GM19372 (cell line): ENCODE measurements around the gene GSG1L.

Experiments
- ATAC-seq: cut with Tn5 transposase; IDR thresholded peaks from one replicate; pipeline ENCODE4 v1.9.1; 2021; ENCODE audit warnings: mild to moderate bottlenecking, low read depth, moderate library complexity; ENCODE audit not compliant: unreplicated experiment

The GSG1L gene

DNA sequence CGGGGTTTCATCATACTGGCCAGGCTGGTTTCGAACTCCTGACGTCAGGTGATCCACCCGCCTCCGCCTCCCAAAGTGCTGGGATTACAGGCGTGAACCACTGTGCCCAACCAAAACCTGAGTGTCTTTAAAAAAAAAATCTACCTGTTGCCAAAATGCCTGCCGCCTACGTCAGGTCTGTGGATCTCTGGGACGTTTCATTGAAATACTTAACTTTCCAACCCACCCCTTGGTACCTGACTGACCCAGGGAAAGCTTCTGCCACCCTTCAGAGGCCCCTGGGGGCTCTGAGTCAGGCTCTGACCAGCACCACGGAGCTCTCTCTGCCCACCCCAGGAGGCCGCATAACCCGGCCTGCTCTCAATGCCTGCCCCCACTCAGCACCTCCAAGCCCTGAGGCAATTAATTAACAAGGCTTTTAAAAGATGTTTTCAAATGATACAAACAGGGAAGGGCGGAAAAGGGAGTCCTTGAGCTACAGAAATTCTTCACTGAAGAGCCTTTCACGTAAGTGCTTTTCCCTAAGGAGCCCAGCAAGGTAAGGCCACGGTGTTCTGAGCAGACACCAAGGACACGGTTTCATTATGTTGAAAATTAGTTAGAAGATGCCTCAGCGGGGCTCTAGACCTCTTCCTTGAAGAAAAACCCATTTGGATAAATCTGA is 29.3 kb upstream of the GSG1L start:
- ATAC-seq, result no peak

- no peak for ATAC-seq
Measured at GRCh38 chr16:28091656-28092055, 28.1 kb upstream of the GSG1L start.

- no peak for ATAC-seq
Measured at GRCh38 chr16:28090646-28091377, 27.3 kb upstream of the GSG1L start.

DNA sequence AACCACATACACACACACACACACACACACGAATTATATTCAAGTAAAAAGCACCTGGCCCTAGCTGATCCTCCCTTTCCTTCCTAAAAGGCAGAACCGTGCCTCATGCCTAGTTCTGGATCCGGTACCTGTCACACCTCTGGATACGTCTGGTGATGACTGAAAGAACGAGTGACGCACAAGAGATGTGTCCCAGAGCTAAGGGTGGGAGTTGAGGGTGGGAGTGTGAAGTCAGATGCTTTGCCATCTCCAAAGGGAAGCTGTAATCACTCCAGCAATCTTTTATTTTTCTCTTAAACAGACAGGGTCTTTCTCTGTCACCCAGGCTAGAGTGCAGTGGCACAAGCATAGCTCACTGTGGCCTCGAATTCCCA is 26.5 kb upstream of the GSG1L start:
- ATAC-seq, result no peak

GRCh38 chr16:28089205-28089991 is 25.9 kb upstream of the GSG1L start:
- ATAC-seq, result no peak

DNA sequence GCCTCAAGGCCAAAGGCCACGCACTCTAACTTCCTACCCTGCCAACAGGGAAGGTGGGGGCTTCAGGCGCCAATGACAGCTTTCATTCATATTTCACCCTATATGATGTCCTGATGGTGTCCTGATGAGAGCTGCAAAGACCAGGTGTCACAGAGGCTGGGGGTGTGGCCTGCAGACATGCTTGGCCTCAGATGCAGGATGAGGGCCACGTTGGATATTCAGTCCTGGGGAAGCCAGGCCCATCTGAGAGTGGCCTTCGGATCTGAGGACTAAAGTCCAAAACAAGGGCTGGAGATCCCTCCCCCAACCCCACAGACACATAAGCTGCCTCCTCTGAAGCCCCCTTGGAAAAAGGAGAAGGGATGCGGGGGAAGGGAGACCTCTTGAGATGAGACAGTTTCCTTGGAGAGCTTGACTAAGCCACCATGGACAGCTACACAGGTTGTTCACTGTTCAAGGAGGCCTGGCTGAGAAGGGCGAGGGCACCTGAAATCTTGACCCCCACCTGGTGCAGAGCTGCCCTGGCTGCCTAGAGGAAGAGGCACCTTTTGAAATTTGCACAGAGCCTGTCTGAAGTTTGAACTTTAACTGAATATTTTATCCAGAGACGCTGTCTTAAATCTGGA is 24.3 kb upstream of the GSG1L start:
- no peak for ATAC-seq

DNA sequence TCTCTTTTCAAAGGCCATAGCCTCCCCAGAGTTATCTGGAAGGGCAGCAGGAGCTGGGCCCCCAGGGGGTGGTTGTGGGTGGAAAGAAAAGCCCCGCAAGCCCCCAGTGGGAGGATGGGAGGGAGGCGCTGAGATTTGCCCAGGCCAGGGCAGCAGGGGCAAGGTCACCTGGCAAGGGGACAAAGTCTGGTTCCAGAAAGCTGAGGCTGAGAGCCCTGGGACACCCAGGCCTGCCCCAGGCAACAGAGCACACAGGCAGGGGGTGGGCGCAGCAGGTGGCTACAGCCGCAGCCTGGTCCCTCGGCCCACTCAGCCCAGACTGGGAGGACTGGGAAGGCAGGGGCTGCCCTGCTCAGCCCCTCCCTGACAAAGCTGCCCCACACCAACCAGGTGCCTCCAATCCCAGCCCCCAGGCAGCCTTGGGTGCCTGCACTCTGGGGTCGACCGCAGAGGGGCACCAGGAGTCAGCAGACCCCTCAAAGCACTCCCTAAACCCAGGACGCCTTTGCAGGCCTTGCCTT is 23.7 kb upstream of the GSG1L start:
- no peak for ATAC-seq

DNA sequence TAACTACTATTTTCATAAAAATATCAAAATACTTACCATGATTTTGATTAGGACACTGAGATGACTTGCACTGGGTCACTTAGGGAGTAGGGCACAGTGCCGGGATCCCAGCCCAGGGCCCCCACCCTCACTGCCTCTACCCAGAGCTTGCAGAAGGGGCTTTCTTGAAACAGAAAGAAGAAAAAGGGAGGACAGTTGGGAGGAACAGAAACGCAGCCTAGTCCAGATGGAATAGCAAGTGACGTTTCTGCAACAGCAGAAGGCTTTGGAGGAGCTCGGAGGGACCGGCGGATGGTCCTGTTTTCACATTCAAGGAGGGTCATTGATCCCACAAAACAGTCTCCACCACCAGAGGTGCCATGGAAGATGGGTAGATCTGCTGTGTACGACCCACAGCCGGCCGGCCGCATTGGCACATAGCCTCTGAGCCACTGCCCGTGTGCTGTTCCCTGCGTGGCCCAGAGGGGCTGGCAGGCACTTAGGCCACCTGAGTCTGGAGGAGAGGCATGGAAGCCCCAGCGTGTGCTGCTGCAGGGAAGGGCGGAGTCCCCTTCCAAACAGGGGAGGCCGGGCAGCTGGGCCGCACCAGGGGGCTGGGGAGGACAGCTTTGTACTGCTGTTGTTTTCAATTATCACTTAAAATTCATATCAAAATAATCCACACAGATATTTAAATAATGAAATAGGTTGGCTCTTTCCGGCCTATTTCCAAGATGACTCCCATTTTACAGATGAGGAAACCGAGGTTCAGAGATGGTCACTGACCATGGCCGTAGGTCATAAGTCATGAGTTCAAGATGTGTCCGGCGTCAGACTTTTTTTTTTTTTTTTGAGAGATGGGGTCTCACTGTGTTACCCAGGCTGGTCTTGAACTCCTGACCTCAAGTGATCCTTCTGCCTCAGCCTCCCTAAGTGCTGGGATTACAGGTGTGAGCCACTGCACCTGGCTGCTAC is 22.9 kb upstream of the GSG1L start:
- no peak for ATAC-seq

- ATAC-seq, result no peak
Measured at GRCh38 chr16:28085389-28086171, 22.1 kb upstream of the GSG1L start.

GRCh38 chr16:28084209-28084608 is 20.7 kb upstream of the GSG1L start:
- no peak for ATAC-seq

DNA sequence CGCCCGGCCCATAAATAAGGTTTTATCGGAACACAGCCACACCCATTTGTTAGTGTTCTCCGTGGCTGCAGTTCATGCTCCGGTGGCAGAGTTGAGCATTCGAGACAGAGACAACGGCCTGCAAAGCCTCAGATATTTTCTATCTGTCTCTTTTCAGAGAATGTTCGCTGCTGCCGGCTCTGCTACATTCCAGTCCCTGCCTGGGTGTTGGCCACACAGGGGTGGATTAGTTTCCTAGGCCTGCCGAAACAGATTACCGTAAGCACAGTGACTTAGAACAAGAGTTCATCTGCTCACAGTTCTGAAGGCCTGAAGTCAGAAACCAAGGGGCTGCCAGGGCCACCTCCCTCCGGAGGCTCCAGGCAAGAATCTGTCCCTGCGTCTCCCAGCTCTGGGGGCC is 19.1 kb upstream of the GSG1L start:
- no peak for ATAC-seq

GRCh38 chr16:28081391-28081968 is 18.0 kb upstream of the GSG1L start:
- no peak for ATAC-seq

DNA sequence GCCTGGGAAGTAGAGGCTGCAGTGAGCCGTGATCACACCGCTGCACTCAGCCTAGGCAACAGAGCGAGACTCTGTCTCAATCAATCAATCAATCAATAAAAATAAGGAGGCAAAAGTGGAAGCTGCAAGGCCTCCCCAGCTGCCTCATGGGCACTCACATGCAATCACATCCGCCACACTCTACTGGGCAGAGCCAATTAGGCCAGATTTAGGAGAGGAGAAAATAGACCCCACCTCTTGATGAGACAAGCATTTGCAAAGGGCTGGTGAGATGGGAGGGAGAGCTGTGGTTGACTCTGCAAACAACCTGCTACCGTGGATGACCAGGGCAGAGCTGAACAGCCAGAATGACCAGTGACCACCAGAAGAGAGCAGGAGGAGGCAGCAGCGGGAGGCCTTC is 14.7 kb upstream of the GSG1L start:
- ATAC-seq, result no peak

DNA sequence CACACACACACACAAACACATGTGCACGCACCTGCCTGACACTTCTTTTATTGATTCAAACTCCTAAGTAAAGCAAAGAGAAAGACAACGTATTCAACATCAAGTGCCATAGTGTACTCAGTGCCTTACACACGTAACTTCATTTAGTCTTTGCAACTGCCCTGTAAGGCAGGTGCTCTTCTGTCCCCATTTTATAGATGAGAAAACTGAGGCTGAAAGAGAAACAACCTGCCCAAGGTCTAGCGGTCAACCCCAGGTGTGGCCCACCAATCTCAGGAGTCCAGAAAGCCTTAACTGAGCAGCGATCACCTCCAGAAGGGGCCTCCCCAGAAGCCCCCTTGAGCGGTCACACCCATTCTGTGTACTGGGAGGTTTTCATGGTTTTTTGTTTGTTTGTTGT is 10.3 kb upstream of the GSG1L start:
- ATAC-seq, result no peak

- ATAC-seq, result no peak
Measured at GRCh38 chr16:28072087-28072486, 8.6 kb upstream of the GSG1L start.

GRCh38 chr16:28069971-28070794 is 6.7 kb upstream of the GSG1L start:
- ATAC-seq, result no peak

DNA sequence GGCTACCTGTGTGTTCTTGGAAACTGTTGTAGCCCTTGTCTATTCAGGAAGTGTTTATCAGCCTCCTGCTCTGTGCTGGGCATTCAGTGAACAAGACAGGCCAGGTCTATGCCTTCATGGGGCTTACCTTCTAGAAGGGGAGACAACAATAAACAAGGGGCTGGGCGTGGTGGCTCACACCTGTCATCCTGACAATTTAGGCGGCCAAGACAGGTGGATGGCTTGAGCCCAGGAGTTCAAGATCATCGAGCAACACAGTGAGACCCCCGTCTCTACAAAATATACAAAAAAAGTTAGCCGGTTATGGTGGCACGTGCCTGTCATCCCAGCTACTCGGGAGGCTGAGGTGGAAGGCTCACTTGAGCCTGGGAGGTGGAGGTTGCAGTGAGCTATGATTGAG is 5.5 kb upstream of the GSG1L start:
- ATAC-seq, result no peak
